H1 (cell line): ENCODE results near the gene DNAJC27. TPM values are rescaled to one million over a fixed set of nuclear protein-coding genes. Genes with fewer than 3 reads are reported as not detected.

Source experiments
- CTCF ChIA-PET: fragments of 300-600 bp; sonication (Branson Sonifier 250); formaldehyde crosslinking; loops from one replicate; lab custom pipeline; 2021; ENCODE audit not compliant: partially characterized antibody; lab: Charles Lee
- POLR2A ChIA-PET: fragments of 300-600 bp; sonication (Branson Sonifier 250); formaldehyde crosslinking; loops from one replicate; lab custom pipeline; 2021; ENCODE audit warnings: inconsistent platforms; ENCODE audit not compliant: partially characterized antibody; lab: Charles Lee
- DNase-seq, 2 experiments: peaks; one replicate each; pipeline versions ENCODE4 v3.0.0 to v3.0.0-alpha.2; 2010 to 2022; ENCODE audit warnings: low spot score in 2 of 2, low read depth in 1 of 2, mixed read lengths in 1 of 2
- FAIRE-seq: peaks from 2 replicates; lab custom pipeline; 2011; peaks lifted over from hg19 to GRCh38; lab: Jason Lieb, UNC
- H2AFZ ChIP-seq: 2 replicates; pipeline ENCODE4 v1.8.1; 2012; ENCODE audit warnings: low read length, inconsistent platforms
- H2AK5ac ChIP-seq: 2 replicates; pipeline ENCODE4 v1.6.1; 2013; ENCODE audit warnings: low read depth, low read length
- H2BK120ac ChIP-seq: replicated peaks from 2 replicates; pipeline ENCODE3; 2013; ENCODE audit warnings: low read depth, low read length, inconsistent platforms
- H2BK12ac ChIP-seq: 2 replicates; pipeline ENCODE4 v1.6.1; 2013; ENCODE audit warnings: low read depth, low read length
- H2BK15ac ChIP-seq: 2 replicates; pipeline ENCODE4 v1.6.1; 2013; ENCODE audit warnings: low read length
- H2BK20ac ChIP-seq: 2 replicates; pipeline ENCODE4 v1.6.1; 2013; ENCODE audit warnings: low read length
- H2BK5ac ChIP-seq: 2 replicates; pipeline ENCODE4 v1.6.1; 2013; ENCODE audit warnings: low read depth, low read length
- H3K14ac ChIP-seq: 2 replicates; pipeline ENCODE4 v1.6.1; 2013; ENCODE audit warnings: inconsistent platforms; ENCODE audit not compliant: insufficient read length
- H3K18ac ChIP-seq: 2 replicates; pipeline ENCODE4 v1.6.1; 2013; ENCODE audit warnings: low read length; ENCODE audit errors: extremely low read depth
- H3K23ac ChIP-seq: 2 replicates; pipeline ENCODE4 v1.6.1; 2013; ENCODE audit warnings: inconsistent platforms; ENCODE audit not compliant: insufficient read length
- H3K23me2 ChIP-seq: 2 replicates; pipeline ENCODE4 v1.6.1; 2013; ENCODE audit warnings: low read depth, low read length
- H3K27ac ChIP-seq: 2 replicates; pipeline ENCODE4 v1.6.1; 2011; ENCODE audit warnings: low read depth, low read length, inconsistent platforms
- H3K27me3 ChIP-seq, 4 experiments: replicated peaks in 1 of 4; 1 replicate in 1 of 4; 2 replicates in 3 of 4; pipeline versions ENCODE4 v1.6.1 to v1.8.1; 2011 to 2013; ENCODE audit warnings: low read length in 3 of 4, mild to moderate bottlenecking in 3 of 4, inconsistent platforms in 2 of 4, mixed read lengths in 2 of 4, moderate library complexity in 1 of 4; ENCODE audit not compliant: control insufficient read depth in 3 of 4, insufficient read depth in 3 of 4; ENCODE audit errors: extremely low read depth in 1 of 4
- H3K36me3 ChIP-seq, 4 experiments: 2 replicates each; pipeline versions ENCODE4 v1.6.1 to v1.8.1; 2011 to 2013; ENCODE audit warnings: mild to moderate bottlenecking in 4 of 4, low read length in 3 of 4, moderate library complexity in 2 of 4, control low read depth in 1 of 4, inconsistent platforms in 1 of 4; ENCODE audit not compliant: insufficient read depth in 4 of 4, control insufficient read depth in 2 of 4
- H3K4ac ChIP-seq: replicated peaks from 2 replicates; pipeline ENCODE3; 2013; ENCODE audit warnings: low read length, low read depth, mixed read lengths, inconsistent platforms; ENCODE audit not compliant: insufficient read length
- H3K4me1 ChIP-seq, 4 experiments: replicated peaks in 1 of 4; 1 replicate in 1 of 4; 2 replicates in 3 of 4; pipeline versions ENCODE4 v1.6.1 to v1.8.1; 2011 to 2013; ENCODE audit warnings: low read length in 3 of 4, inconsistent platforms in 2 of 4, mixed read lengths in 1 of 4; ENCODE audit not compliant: insufficient read depth in 4 of 4, control insufficient read depth in 3 of 4
- H3K4me2 ChIP-seq, 2 experiments: 2 replicates each; pipeline versions ENCODE4 v1.6.1 to v1.8.1; 2011 to 2013; ENCODE audit warnings: low read depth in 2 of 2, low read length in 2 of 2, control low read depth in 1 of 2, inconsistent platforms in 1 of 2, mild to moderate bottlenecking in 1 of 2; ENCODE audit not compliant: insufficient read depth in 1 of 2
- H3K4me3 ChIP-seq, 4 experiments: fragments of 200-600, 300-600 bp in 1 of 4; sonication (generic), shearing (Covaris generic), sonication (Bioruptor Twin) in 1 of 4; 2 replicates each; pipeline versions ENCODE4 v1.5.1 to v1.8.1; 2011 to 2016; ENCODE audit warnings: low read length in 4 of 4, low read depth in 3 of 4, control low read depth in 2 of 4, inconsistent platforms in 2 of 4, mild to moderate bottlenecking in 2 of 4, mixed read lengths in 1 of 4, moderate library complexity in 1 of 4; ENCODE audit not compliant: insufficient read depth in 2 of 4; ENCODE audit errors: extremely low read depth in 1 of 4
- H3K56ac ChIP-seq: replicated peaks from 2 replicates; pipeline ENCODE3; 2013; ENCODE audit warnings: low read depth, mild to moderate bottlenecking, mixed read lengths, low read length, inconsistent platforms; ENCODE audit not compliant: insufficient read length
- H3K79me1 ChIP-seq: 2 replicates; pipeline ENCODE4 v1.6.1; 2013; ENCODE audit warnings: low read depth, low read length, control low read depth
- H3K79me2 ChIP-seq, 2 experiments: 2 replicates each; pipeline versions ENCODE4 v1.6.1 to v1.8.1; 2012 to 2013; ENCODE audit warnings: low read length in 2 of 2, mild to moderate bottlenecking in 2 of 2, inconsistent platforms in 1 of 2; ENCODE audit not compliant: insufficient read depth in 2 of 2, control insufficient read depth in 1 of 2
- H3K9ac ChIP-seq, 4 experiments: replicated peaks in 1 of 4; 1 replicate in 1 of 4; 2 replicates in 3 of 4; pipeline versions ENCODE4 v1.6.1 to v1.8.1; 2011 to 2013; ENCODE audit warnings: low read depth in 3 of 4, low read length in 3 of 4, control low read depth in 2 of 4, mild to moderate bottlenecking in 2 of 4, moderate library complexity in 2 of 4, inconsistent platforms in 1 of 4; ENCODE audit errors: extremely low read depth in 1 of 4
- H3K9me3 ChIP-seq, 2 experiments: 2 replicates each; pipeline versions ENCODE4 v1.6.1 to v1.8.1; 2012 to 2013; ENCODE audit warnings: mild to moderate bottlenecking in 2 of 2, moderate library complexity in 2 of 2, control low read depth in 1 of 2, inconsistent platforms in 1 of 2, low read depth in 1 of 2, low read length in 1 of 2, mixed read lengths in 1 of 2; ENCODE audit not compliant: insufficient read depth in 2 of 2
- H4K20me1 ChIP-seq, 2 experiments: replicated peaks in 1 of 2; 2 replicates each; pipeline versions ENCODE3 to v1.8.1; 2011 to 2013; ENCODE audit warnings: inconsistent platforms in 2 of 2, low read length in 2 of 2, mild to moderate bottlenecking in 1 of 2; ENCODE audit not compliant: insufficient read depth in 2 of 2, control insufficient read depth in 1 of 2
- H4K5ac ChIP-seq: 2 replicates; pipeline ENCODE4 v1.6.1; 2013; ENCODE audit warnings: low read length, low read depth, mixed read lengths, inconsistent platforms; ENCODE audit not compliant: insufficient read length
- H4K8ac ChIP-seq: 2 replicates; pipeline ENCODE4 v1.8.0; 2013; ENCODE audit warnings: mild to moderate bottlenecking, moderate library complexity, low read length, inconsistent platforms; ENCODE audit not compliant: insufficient read depth; ENCODE audit errors: extremely low read depth
- H4K91ac ChIP-seq: replicated peaks from 2 replicates; pipeline ENCODE3; 2013; ENCODE audit warnings: low read length, mixed read lengths, inconsistent platforms; ENCODE audit not compliant: insufficient read length
- BACH1 ChIP-seq: IDR thresholded peaks from 2 replicates; pipeline ENCODE4 v1.6.1; 2012; ENCODE audit warnings: low read length, improper control_type of control experiment
- BCL11A ChIP-seq, 2 experiments: IDR thresholded peaks; one replicate each; pipeline ENCODE4 v1.6.1; 2011; ENCODE audit warnings: low read depth in 2 of 2, low read length in 2 of 2, mild to moderate bottlenecking in 2 of 2
- CEBPB ChIP-seq: IDR thresholded peaks from 2 replicates; pipeline ENCODE4 v1.6.1; 2012; ENCODE audit warnings: low read depth, low read length
- FOSL1 ChIP-seq: IDR thresholded peaks from 2 replicates; pipeline ENCODE4 v1.6.1; 2011; ENCODE audit warnings: mild to moderate bottlenecking, low read depth, low read length, moderate library complexity; ENCODE audit not compliant: insufficient read depth
- GTF2F1 ChIP-seq: IDR thresholded peaks from 2 replicates; pipeline ENCODE4 v1.6.1; 2012; ENCODE audit warnings: low read depth, low read length, improper control_type of control experiment, borderline replicate concordance
- JUN ChIP-seq: IDR thresholded peaks from 2 replicates; pipeline ENCODE4 v1.6.1; 2011; ENCODE audit warnings: low read depth, mild to moderate bottlenecking, improper control_type of control experiment, low read length
- MAFK ChIP-seq: IDR thresholded peaks from 2 replicates; pipeline ENCODE4 v1.6.1; 2012; ENCODE audit warnings: low read depth, mild to moderate bottlenecking, improper control_type of control experiment, low read length
- POLR2AphosphoS5 ChIP-seq: IDR thresholded peaks from 2 replicates; pipeline ENCODE4 v1.6.1; 2011; ENCODE audit warnings: low read depth, low read length
- RNF2 ChIP-seq: fragments of 200-900, 300-1000 bp; sonication (generic); IDR thresholded peaks from 2 replicates; pipeline ENCODE4 v1.7.1; 2016; ENCODE audit warnings: borderline replicate concordance, low read depth, mild to moderate bottlenecking, antibody characterized with exemption, low read length; ENCODE audit not compliant: poor library complexity, severe bottlenecking; ENCODE audit errors: missing control alignments
- SIN3A ChIP-seq, 2 experiments: IDR thresholded peaks in 1 of 2; conservative IDR thresholded peaks in 1 of 2; 2 replicates each; pipeline ENCODE4 v1.6.1; 2011 to 2012; ENCODE audit warnings: low read length in 2 of 2, improper control_type of control experiment in 1 of 2, low read depth in 1 of 2, mild to moderate bottlenecking in 1 of 2
- TAF7 ChIP-seq: optimal IDR thresholded peaks from 2 replicates; pipeline ENCODE3; 2011; ENCODE audit warnings: low read depth, mild to moderate bottlenecking, inconsistent platforms, low read length, moderate library complexity, borderline replicate concordance
- TBP ChIP-seq: IDR thresholded peaks from 2 replicates; pipeline ENCODE4 v1.6.1; 2011; ENCODE audit warnings: low read depth, low read length, improper control_type of control experiment
- TCF12 ChIP-seq: IDR thresholded peaks from 2 replicates; pipeline ENCODE4 v1.6.1; 2011; ENCODE audit warnings: low read depth, mild to moderate bottlenecking, low read length
- WGBS, 2 experiments: shearing (Covaris generic) in 1 of 2; methylation state at CpG; one replicate each; pipeline versions ENCODE4 v1.1.6 to v1.1.7; 2013 to 2015; ENCODE audit warnings: low lambda C conversion rate in 2 of 2, mixed read lengths in 2 of 2, inconsistent platforms in 1 of 2, low coverage in 1 of 2, missing lambda C conversion rate in 1 of 2; ENCODE audit not compliant: insufficient replicate concordance in 2 of 2, insufficient coverage in 1 of 2, insufficient read length in 1 of 2; ENCODE audit errors: extremely low coverage in 1 of 2, missing lambda C conversion rate in 1 of 2; 5-methylcytosine and 5-hydroxymethylcytosine counted together
- polyA plus RNA-seq, 7 experiments: library from polyadenylated mRNA; depleted of rRNA in 3 of 7; stranded (reverse) in 5 of 7; unstranded in 2 of 7; fragments of >200 nt in 5 of 7; fragments of 200-250 nt in 2 of 7; gene quantifications; 1 replicate in 5 of 7; 2 replicates in 1 of 7; 4 replicates in 1 of 7; pipeline versions ENCODE4 v1.2.1 to v1.2.3, GENCODE V29; 2011 to 2013; ENCODE audit warnings: missing spikeins in 2 of 7, mixed read lengths in 2 of 7
- total RNA-seq: library from RNA; stranded (reverse); fragmentation: NEBNext Ultra II Directional; extraction: Animal tissue kit (Norgen Biotek cat#: 25700); gene quantifications from 2 replicates; pipeline ENCODE4 v1.2.1, GENCODE V29; 2021

Gene DNAJC27
- total and polyA plus RNA-seq, 2 of the 8 experiments (the other 6 are each of a cell fraction or from before 2014, with no cell fraction given): 1.4 to 4.5 TPM

DNA sequence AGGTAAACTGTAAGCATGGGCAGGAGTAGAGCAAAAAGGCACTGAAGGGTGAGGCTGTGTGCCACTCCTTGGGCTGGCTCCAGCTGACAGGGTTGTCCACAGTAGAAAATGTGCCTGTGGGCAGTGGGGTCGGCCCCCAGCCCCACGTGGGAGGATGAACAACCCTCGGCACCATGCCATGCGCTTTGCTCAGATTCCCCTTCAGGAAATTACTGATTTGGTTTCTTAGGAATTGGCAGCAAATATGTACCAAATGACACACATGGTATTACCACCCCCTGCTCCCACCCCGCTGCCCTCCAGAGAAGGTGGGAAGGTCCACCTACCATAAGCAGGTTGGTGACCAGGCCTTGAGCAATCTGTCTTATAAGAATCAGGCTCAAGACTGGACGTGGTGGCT, 65.3 kb downstream of the DNAJC27 start:
- H3K27me3 ChIP-seq: no peaks in the 10 kb centered on the region
- no peak overlapping the region for H2AFZ ChIP-seq
- no peak overlapping the region for H2BK12ac ChIP-seq
- no peak overlapping the region for H4K91ac ChIP-seq
- no peak overlapping the region for H3K27ac ChIP-seq
- CTCF ChIA-PET: no interaction called here
- no peak overlapping the region for H2BK20ac ChIP-seq
- H3K18ac ChIP-seq: no peak overlapping the region
- H2BK15ac ChIP-seq: no peak overlapping the region
- no peak overlapping the region for H3K14ac ChIP-seq
- POLR2A ChIA-PET: no interaction called here
- no peak overlapping the region for H3K4ac ChIP-seq
- H3K9me3 ChIP-seq: peaks cover 0 to 3% of the 10 kb centered on the region in 2 experiments; a peak in 1 of 4 replicates
- H3K79me1 ChIP-seq: peaks cover 5% of the 10 kb centered on the region
- H2BK120ac ChIP-seq: no peak overlapping the region
- WGBS, 2 experiments: 88% methylated on average over 6 of the region's 6 CpGs; no CpG with 5 or more reads in 1 of the 2 experiments
- H3K4me1 ChIP-seq: peaks cover 0 to 3% (median 0%) of the 10 kb centered on the region in 4 experiments; a peak in 2 of 7 replicates
- H2AK5ac ChIP-seq: no peak overlapping the region
- H3K4me3 ChIP-seq: no peak overlapping the region
- H3K56ac ChIP-seq: no peak overlapping the region
- peaks cover 0 to 4% of the 10 kb centered on the region in 2 experiments; a peak in 2 of 4 replicates for H3K79me2 ChIP-seq
- FAIRE-seq: no peak
- TF ChIP-seq TAF7 (no peak), BCL11A (IDR thresholded peaks at IDR 0.05; ENCODE audit: low read depth in 2 of 2, low read length in 2 of 2) (no peak), RNF2 (no peak), MAFK (no peak), BACH1 (no peak), SIN3A (conservative IDR thresholded peaks at IDR 0.05 in 1 of 2, IDR thresholded peaks at IDR 0.05 in 1 of 2; ENCODE audit: low read depth in 1 of 2, low read length in 2 of 2) (no peak), JUN (no peak), POLR2AphosphoS5 (no peak), CEBPB (no peak), TCF12 (no peak), FOSL1 (no peak), GTF2F1 (no peak), TBP (no peak)
- TF ChIP-seq, all 59 proteins: peak for 0
- no peaks in the 10 kb centered on the region for H3K23me2 ChIP-seq
- 0 out of 8 replicates have a peak, but pooled peaks cover 0 to 3% (median 0%) of the 10 kb centered on the region in 4 experiments for H3K36me3 ChIP-seq
- H3K9ac ChIP-seq: no peak overlapping the region
- no peak overlapping the region for H4K8ac ChIP-seq
- H2BK5ac ChIP-seq: no peak overlapping the region
- H4K5ac ChIP-seq: no peak overlapping the region
- peaks cover 1 to 2% of the 10 kb centered on the region in 2 experiments for H4K20me1 ChIP-seq
- DNase-seq: no peak
- H3K23ac ChIP-seq: no peak overlapping the region
- H3K4me2 ChIP-seq: no peak overlapping the region
